HL-60 (cell line): Measurements from ENCODE around the gene BMX.

ENCODE experiments used
- DNase-seq, 2 experiments: peaks; one replicate each; pipeline ENCODE4 v3.0.0-alpha.2; 2010 to 2020; ENCODE audit warnings: low read depth in 1 of 2, low spot score in 1 of 2
- H3K27ac ChIP-seq: fragments of 250-450 bp; sonication (Bioruptor Pico); replicated peaks from 2 replicates; pipeline ENCODE4 v1.5.1; 2020; ENCODE audit warnings: mild to moderate bottlenecking, moderate library complexity
- H3K27me3 ChIP-seq: fragments of 250-450 bp; sonication (Bioruptor Pico); 2 replicates; pipeline ENCODE4 v1.5.1; 2021; ENCODE audit warnings: mild to moderate bottlenecking, moderate library complexity; ENCODE audit not compliant: insufficient read depth, poor library complexity, severe bottlenecking
- H3K4me3 ChIP-seq: replicated peaks from 2 replicates; pipeline ENCODE4 v1.5.1; 2011; ENCODE audit warnings: mild to moderate bottlenecking, control low read depth, low read length; ENCODE audit not compliant: insufficient read depth
- CTCF ChIP-seq: IDR thresholded peaks from one replicate; pipeline ENCODE4 v1.5.1; 2011; ENCODE audit warnings: low read length, control low read depth, inconsistent platforms; ENCODE audit not compliant: insufficient read depth
- GABPA ChIP-seq: IDR thresholded peaks from 2 replicates; pipeline ENCODE4 v1.6.1; 2012; ENCODE audit warnings: low read depth
- POLR2AphosphoS5 ChIP-seq: IDR thresholded peaks from 2 replicates; pipeline ENCODE4 v1.6.1; 2012; ENCODE audit warnings: low read depth
- REST ChIP-seq: IDR thresholded peaks from 2 replicates; pipeline ENCODE4 v1.6.1; 2012; ENCODE audit warnings: low read depth; ENCODE audit not compliant: insufficient replicate concordance
- SPI1 ChIP-seq: IDR thresholded peaks from 2 replicates; pipeline ENCODE4 v1.6.1; 2012; ENCODE audit warnings: low read depth, mild to moderate bottlenecking, borderline replicate concordance

BMX gene

GRCh38 chrX:15471028-15471427, 29.6 kb upstream of the BMX start:
- DNase-seq, result peak in 1 of 2 experiments; percentile 68
- Histone ChIP-seq H3K4me3 (no peak overlapping the region), H3K27me3 (no peaks in the 10 kb centered on the region), H3K27ac (no peak overlapping the region)
- peak; percentile 54 for TF ChIP-seq CTCF
- no peak for TF ChIP-seq GABPA

- no peak overlapping the region for H3K4me3 ChIP-seq
- DNase-seq, result no peak
- no peak for TF ChIP-seq SPI1
- TF ChIP-seq POLR2AphosphoS5, result no peak
- no peak for TF ChIP-seq GABPA
- no peak for TF ChIP-seq REST
- no peak for TF ChIP-seq CTCF
- H3K27me3 ChIP-seq, result no peaks in the 10 kb centered on the region
- no peak overlapping the region for H3K27ac ChIP-seq
These were observed 28.1 kb upstream of the BMX start for GRCh38 chrX:15472531-15472930.

DNA sequence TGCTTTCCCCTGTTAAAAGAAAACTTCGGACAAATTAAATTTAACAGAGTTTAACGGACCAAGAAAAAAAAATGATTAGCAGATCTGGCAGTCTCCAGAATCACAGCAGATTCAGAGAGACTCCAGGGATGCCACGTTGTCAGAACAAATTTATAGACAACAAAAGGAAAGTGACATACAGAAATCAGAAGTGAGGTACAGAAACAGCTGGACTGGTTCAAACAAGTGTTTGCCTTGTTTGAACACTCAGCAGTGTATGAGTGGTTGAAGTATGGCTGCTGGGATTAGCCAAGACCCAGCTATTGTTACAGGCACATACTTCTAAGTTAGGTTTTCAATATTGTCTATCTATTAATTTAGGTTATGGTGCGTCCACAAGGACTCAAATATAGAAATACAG, 26.6 kb upstream of the BMX start:
- Histone ChIP-seq H3K4me3 (no peak overlapping the region), H3K27ac (no peak overlapping the region), H3K27me3 (no peaks in the 10 kb centered on the region)
- no peak for TF ChIP-seq CTCF
- no peak for TF ChIP-seq POLR2AphosphoS5
- TF ChIP-seq SPI1, result no peak
- no peak for TF ChIP-seq GABPA
- TF ChIP-seq REST, result no peak
- no peak for DNase-seq

DNA sequence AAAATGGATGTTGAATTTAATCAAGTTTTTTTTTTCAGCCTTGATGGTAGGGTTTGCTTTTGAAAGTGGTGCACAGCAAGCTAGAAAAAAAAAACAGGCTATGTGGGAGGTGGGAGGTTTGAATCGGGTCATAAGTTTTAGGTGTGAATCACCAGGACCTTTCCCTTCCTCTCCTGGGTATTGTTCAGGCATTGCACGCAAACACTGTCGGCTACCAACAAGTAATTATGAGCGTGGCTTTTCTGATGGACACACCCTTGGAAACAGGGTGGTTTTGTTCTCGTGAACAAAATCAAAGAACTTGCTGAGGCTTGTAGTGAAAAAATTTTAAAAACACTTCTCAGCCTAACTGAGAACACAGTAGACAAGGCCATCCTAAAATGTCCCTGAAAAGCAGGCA, 25.6 kb upstream of the BMX start:
- no peaks in the 10 kb centered on the region for H3K27me3 ChIP-seq
- DNase-seq, result no peak
- TF ChIP-seq SPI1 (no peak), POLR2AphosphoS5 (no peak), GABPA (no peak), CTCF (no peak), REST (no peak)
- H3K27ac ChIP-seq, result no peak overlapping the region
- H3K4me3 ChIP-seq, result no peak overlapping the region
